Osteocyte (in vitro differentiated cells): ENCODE measurements around the gene NBEA. TPM values are rescaled to one million over a fixed set of nuclear protein-coding genes. Genes with fewer than 3 reads are reported as not detected.
"Not testable (repeated sequence)": the region's sequence is repeated elsewhere in the genome, so short reads cannot be mapped to it uniquely, and the experiment has no call there.

Experiments
- DNase-seq: peaks from one replicate; pipeline ENCODE4 v3.0.0; 2021; ENCODE audit warnings: mixed read lengths; ENCODE audit not compliant: unreplicated experiment; ENCODE audit errors: extremely low spot score
- H3K27ac Mint-ChIP-seq: one replicate; pipeline ENCODE4 v1.8.0; 2021; ENCODE audit warnings: mild to moderate bottlenecking, mixed read lengths; ENCODE audit not compliant: unreplicated experiment
- H3K27me3 Mint-ChIP-seq: one replicate; pipeline ENCODE4 v1.8.0; 2021; ENCODE audit warnings: mixed read lengths; ENCODE audit not compliant: unreplicated experiment
- H3K36me3 Mint-ChIP-seq: one replicate; pipeline ENCODE4 v1.8.0; 2021; ENCODE audit warnings: mixed read lengths; ENCODE audit not compliant: unreplicated experiment
- H3K4me1 Mint-ChIP-seq: one replicate; pipeline ENCODE4 v1.8.0; 2021; ENCODE audit warnings: mixed read lengths; ENCODE audit not compliant: unreplicated experiment
- H3K4me3 Mint-ChIP-seq: one replicate; pipeline ENCODE4 v1.8.0; 2021; ENCODE audit warnings: mild to moderate bottlenecking, moderate library complexity, mixed read lengths; ENCODE audit not compliant: unreplicated experiment
- H3K9me3 Mint-ChIP-seq: one replicate; pipeline ENCODE4 v1.8.0; 2021; ENCODE audit warnings: mixed read lengths; ENCODE audit not compliant: unreplicated experiment
- CTCF ChIP-seq: fragments of 200-600 bp; sonication (generic); IDR thresholded peaks from 2 replicates; pipeline ENCODE4 v1.5.0; 2021; ENCODE audit warnings: antibody characterized with exemption, mild to moderate bottlenecking, moderate library complexity
- total RNA-seq: library from RNA; stranded (reverse); gene quantifications from 2 replicates; pipeline ENCODE4 v1.2.1, GENCODE V29; 2021

Gene NBEA
- total RNA-seq, 1 donor from 2014 or later: 10.9 TPM

- Mint-ChIP-seq H3K9me3 (no peaks in the 10 kb centered on the region), H3K4me3 (no peak overlapping the region), H3K27me3 (peaks cover 22% of the 10 kb centered on the region), H3K4me1 (no peaks in the 10 kb centered on the region), H3K27ac (no peak overlapping the region), H3K36me3 (no peaks in the 10 kb centered on the region)
- DNase-seq: no peak
- TF ChIP-seq CTCF: no peak
Observed at GRCh38 chr13:34901572-34901971, 40.5 kb upstream of the NBEA start.

- H3K27me3 Mint-ChIP-seq: peaks cover 39% of the 10 kb centered on the region
- no peaks in the 10 kb centered on the region for H3K9me3 Mint-ChIP-seq
- H3K4me3 Mint-ChIP-seq: no peak overlapping the region
- DNase-seq: no peak
- no peak for TF ChIP-seq CTCF
- H3K27ac Mint-ChIP-seq: no peak overlapping the region
- no peaks in the 10 kb centered on the region for H3K4me1 Mint-ChIP-seq
- H3K36me3 Mint-ChIP-seq: no peaks in the 10 kb centered on the region
Observed at GRCh38 chr13:34911159-34911558, 30.9 kb upstream of the NBEA start.

- DNase-seq: no peak
- Mint-ChIP-seq H3K27me3 (peaks cover 37% of the 10 kb centered on the region), H3K36me3 (no peaks in the 10 kb centered on the region), H3K4me1 (no peaks in the 10 kb centered on the region), H3K4me3 (no peak overlapping the region), H3K27ac (no peak overlapping the region), H3K9me3 (no peaks in the 10 kb centered on the region)
- no peak for TF ChIP-seq CTCF
Observed at GRCh38 chr13:34913040-34913439, 29.0 kb upstream of the NBEA start.

GRCh38 chr13:34914416-34914815 lies 27.7 kb upstream of the NBEA start:
- Mint-ChIP-seq H3K4me3 (no peak overlapping the region), H3K9me3 (no peaks in the 10 kb centered on the region)
- no peak for TF ChIP-seq CTCF

GRCh38 chr13:34926508-34926907 lies 15.6 kb upstream of the NBEA start:
- Mint-ChIP-seq H3K27ac (no peak overlapping the region), H3K36me3 (no peaks in the 10 kb centered on the region), H3K4me1 (no peaks in the 10 kb centered on the region), H3K27me3 (peaks cover 39% of the 10 kb centered on the region), H3K9me3 (no peaks in the 10 kb centered on the region), H3K4me3 (no peak overlapping the region)
- TF ChIP-seq CTCF: no peak
- no peak for DNase-seq

More at GRCh38 chr13:34914416-34914815, 27.7 kb upstream of the NBEA start:
- Mint-ChIP-seq H3K27ac (no peak overlapping the region), H3K36me3 (no peaks in the 10 kb centered on the region), H3K27me3 (peaks cover 32% of the 10 kb centered on the region), H3K4me1 (no peaks in the 10 kb centered on the region)
- no peak for DNase-seq

- DNase-seq, H3K4me1 Mint-ChIP-seq, H3K4me3 Mint-ChIP-seq, H3K27ac Mint-ChIP-seq, H3K36me3 Mint-ChIP-seq, H3K9me3 Mint-ChIP-seq: not testable (repeated sequence)
- H3K27me3 Mint-ChIP-seq: peaks cover 44% of the 10 kb centered on the region
Observed at GRCh38 chr13:34928676-34929075, 13.4 kb upstream of the NBEA start.
